ENCODE results near the gene PHACTR3.
"Not testable (repeated sequence)": the region's sequence is repeated elsewhere in the genome, so short reads cannot be mapped to it uniquely, and the experiment has no call there.

The PHACTR3 gene

DNA sequence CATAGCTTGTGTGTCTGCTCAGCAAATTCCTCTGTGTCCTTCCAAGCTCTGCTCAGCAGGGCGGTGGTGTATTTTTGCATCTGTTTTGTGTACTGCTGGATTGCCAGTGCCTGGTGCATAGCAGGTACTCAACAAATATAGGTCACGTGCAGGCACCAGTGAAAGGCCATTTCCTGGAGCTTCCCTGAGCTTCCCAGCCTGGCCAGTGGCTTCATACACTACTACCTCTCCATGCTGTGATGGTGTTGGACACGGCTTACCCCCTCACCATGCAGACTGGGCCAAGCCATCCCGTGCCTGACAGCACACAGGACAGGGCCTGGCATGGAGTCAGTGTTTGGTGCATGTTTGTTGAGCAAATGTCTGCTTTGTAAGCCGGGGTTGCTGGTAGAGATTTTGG is 7.7 kb upstream of the PHACTR3 start:
- DNase-seq: no peak

DNA sequence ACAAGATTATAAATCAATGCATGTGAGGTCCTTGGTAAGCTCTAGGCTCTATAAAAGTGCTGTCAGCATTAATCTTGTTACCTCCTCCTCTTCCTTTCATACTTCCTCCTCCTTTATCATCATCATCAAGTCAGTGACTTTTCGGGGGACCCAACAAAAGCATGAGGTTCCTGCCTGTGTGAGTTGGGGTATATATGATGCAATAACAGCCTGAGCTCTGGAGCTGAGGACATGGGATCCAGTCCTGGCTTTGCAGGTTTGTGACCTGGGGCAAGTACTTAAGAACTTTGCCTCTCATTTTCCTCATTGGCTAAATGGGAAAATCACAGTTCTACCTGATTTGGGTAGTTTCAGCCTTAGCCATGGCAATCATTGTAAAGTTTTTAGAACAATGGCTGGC is 7.1 kb upstream of the PHACTR3 start:
- no peak for DNase-seq

DNA sequence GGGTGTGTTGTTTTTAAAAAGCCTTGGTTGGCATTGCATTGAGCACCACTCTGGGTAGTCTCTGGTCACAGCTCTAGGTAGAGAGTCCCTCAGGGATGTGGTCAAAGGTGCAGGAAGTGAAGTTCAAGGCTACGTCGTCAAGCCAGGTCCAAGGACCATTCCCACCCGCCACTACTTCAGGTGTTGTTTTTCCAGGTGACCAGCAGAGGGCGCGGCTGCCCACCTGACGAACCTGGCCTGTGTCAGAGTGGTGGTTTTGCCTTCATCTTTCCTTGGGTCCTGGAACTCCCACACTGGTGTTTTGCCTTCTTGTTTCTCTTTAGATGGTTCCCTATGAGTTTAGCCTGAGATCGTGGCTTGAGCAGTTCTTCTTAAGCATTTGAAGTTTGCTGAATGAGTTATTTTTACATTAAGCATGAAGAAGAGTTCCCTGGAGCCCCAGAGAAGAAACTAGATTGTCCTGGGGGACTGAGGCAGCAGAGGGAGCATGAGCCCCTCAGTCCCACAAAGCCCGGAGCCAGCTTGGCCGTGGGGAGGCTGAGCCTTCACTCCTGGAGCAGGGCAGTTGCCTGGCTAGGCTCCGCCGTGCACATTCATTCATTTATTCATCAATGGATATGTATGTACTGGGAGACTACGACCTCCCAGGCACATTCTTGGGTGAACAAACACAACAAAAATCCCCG is 5.6 kb upstream of the PHACTR3 start:
- peak; percentile 33 for DNase-seq

DNA sequence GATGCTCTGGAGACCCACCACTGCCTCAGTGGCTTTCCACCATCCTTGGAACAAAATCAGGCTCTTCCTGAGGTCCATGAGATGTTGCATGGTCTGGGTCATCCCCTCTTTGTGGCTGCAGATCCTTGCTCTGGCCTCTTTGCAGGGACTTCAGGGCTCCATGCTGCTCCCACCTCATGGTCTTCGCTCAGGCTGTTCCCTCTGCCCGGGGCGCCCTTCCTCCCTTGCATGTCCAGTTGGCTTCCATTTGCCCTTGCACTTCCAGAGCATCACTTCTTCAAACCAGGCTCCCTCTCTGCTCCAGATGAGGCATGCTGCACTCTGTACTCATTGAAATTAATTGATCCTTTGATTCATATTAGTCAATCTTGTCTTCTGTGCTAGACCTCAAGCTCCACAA is 4.4 kb upstream of the PHACTR3 start:
- no peak for DNase-seq

DNA sequence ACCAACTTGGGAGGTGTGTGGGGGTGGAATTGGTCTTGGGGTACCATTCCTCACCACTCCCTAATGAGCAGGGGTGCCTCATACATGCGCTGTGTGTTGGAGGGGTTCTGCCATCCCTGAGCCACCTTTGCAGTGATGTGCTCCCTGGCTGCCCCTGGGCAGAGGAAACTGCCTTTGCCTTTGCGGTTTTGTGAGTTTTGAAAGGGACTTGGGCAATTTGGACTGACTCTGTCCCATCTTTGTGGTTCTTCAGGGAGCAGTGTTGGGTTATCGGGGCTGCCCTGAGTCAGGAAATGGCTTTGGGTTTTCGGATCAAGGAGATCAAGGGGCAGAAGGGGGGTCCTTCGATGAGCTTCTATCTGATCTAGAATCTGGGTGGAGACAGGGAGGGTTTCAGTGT is 3.9 kb upstream of the PHACTR3 start:
- no peak for DNase-seq

DNA sequence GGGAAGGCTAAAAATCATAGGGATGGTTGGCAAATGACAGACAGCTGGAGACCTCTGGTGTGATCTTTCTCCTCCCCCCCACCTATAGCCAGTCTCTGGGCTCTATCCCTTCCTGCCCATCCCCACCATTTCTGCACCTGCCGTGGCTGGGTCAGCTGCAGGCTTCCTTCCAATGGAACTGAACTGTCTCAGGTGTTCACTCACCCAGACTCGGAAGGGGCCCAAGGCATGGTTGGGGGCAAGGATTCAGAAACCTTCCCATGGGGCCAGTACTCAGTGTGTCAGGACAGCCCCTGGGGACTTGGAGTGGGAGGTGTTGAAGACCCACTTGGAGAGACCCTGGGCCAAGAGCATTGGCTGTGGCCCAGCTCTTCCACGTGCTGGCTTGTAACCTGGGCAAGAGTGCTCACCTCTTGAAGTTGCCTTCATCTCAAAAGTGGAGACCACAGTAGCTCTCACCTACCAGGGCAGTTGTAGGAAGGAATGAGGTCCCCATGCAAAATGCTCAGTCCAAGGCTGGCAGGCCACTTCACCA is 1.7 kb upstream of the PHACTR3 start:
- no peak for DNase-seq

DNA sequence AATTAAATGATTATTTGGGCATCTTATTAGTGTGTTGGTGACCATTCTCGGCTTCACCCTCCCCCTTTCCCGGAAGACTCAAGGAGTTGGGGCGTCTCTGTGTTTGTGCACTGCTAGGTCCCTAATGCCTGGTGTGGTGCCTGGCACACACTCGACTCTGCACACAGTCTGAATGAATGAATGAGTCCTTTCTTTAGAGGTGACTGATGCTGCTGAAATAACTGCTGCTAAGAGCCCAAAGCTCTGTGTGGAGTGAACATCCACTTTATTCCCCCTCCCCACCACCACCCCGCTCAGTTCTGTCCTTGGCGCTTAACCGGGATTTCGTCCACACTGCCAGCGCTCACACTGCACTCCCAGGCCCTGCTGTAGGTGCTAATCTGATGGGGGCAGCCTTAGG is 1.2 kb upstream of the PHACTR3 start:
- no peak for DNase-seq

DNA sequence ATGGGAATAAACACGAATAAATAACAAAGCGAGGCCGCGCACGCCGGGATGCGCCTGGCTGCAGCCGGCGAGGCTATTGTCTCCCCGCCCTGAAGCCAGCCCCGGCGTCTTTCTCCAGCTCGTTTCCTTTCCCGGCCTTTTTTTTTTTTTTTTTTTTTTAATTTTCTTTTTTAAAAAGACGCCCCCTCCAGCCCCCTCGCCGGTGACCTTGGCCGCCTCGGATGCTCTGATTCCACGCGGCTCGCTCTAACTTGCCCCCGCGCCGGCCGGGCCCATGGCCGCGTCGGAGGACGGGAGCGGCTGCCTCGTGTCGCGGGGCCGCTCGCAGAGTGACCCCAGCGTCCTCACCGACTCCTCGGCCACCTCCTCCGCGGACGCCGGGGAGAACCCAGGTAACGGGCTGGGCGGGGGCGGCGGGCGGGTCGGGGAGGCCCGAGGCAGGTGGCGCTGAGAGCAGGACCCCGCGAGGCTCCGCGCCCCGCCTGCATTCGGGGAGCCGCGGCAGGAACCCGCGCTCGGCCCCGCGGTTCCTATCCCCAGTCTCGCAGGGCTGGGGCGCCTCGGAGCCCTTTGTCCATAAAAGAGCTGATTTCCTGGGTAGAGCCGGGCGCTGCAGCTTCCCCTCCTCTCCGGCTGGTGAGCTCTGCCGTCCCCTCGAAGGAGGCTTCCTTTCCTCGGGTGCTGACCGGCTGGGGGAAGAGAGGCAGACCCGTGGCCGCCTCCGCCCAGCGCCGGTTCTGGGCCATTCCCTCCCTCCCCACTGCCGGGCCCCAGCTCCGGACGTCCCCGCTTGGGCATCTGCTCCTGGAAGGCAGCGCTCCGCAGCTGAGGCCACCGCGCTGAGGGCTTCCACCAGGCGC is 631 bp downstream of the PHACTR3 start:
- DNase-seq: no peak

DNA sequence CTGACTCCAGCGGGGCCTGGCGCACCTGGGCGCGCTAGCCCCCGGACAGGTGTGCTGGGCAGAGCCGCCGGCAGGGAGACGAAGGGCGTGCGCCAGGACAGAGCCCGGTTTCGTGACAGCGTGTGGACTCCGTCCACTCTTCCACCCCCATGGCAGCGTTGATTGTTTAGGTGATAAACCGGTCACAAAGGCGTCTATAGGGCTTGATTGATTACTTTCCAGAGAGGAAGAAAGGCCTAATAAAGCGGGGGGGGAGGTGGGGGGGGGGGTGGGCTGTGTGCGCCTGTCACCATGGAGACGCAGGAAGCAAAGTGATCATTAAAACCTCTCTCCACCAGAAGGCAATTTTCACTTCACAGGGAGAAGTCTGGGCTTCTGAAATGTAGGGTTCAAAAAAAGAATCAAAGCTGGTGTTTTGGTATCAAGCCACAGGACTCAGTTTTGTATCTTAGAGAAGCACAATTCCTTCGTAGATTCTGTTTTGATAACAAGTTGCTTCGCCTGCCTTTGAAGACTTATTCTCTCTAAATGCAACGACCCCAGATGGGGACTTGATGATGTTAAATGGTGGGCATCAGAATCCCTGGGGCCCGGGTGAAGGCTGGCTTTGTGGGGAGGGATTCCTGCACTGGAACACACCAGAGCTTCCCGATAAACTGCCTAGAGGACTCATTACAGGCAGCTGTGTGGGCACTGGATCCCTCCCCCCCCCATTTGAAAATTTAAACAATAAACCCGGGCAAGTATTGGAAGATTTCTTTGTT is 1.4 kb downstream of the PHACTR3 start:
- DNase-seq: no peak

DNA sequence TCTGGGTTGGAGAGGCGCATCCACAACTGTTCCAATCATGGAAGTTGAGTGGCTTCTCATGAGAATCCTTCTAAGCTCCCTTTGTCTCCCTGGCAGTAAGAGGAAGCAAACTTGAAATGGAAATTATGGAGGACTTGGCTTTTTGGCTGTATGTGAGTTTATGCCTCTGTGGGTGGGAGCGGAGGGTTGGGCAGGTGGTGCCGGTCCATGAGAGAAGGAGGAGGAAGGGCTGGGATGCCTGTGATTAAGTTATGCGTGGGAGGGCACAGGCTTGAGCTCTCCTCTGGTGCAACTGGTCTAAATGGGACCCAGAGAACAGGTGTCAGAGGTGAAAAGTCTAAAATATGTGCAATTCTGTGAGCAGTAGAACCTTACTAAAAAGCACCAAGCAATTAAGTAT is 2.2 kb downstream of the PHACTR3 start:
- DNase-seq: no peak

DNA sequence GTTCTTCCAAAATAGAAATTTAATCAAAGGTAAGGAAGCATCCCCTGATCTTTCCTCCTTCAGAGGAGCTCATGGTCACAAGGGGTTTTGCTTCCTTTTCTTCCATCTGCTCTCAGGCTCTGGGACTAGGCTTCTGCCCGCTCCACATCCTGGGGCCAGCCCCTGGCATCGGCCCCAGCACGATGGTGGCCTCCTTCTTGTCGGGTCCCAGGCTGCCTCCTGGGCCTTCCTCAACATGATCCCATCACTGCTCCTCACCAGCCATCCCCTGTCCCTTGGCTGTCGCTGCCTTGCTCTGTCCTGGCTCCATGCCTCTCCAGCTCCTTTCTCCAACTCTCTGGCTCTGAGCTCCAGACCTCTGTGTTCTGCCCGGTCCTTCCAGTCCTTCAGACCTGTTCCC is 4.1 kb downstream of the PHACTR3 start:
- DNase-seq: no peak

DNA sequence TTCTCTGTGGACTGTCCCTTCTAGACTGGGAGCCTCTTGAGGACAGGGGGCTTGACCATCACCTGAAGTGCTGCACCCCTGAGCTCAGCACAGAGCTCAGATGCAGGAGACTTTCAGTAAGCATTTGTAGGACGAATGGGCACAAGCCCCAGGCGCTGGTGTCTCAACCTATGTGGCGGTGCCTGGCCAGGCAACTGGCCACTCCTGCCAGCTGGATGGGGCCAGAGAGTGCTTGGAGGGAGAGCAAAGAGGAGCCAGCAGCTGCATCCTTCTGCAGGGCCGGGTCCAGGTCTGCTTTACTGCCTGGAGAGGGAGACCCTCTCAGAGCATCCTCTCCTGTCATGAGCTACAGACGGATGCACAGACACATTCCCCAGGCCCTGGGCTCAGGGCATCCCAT is 4.5 kb downstream of the PHACTR3 start:
- no peak for DNase-seq

DNA sequence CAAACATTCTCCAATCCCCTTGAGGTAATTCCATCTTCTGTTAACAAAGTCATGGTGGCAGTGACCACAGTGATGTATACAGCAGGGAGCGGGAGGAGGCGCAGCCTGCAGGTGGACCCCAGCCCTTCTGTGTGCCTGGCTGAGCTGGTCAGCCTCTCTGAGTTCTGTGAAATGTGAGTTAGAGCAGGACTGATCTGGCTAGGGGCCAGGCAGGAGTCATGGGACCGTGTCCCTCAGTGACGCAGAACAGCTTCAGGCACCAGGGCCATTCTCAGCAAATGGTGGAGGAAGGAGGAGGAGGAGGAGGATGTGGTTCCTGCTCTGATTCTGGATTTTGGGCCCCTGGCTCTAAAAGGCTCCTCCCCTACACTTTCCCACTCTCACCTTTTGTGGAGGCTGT is 6.9 kb downstream of the PHACTR3 start:
- no peak for DNase-seq

DNA sequence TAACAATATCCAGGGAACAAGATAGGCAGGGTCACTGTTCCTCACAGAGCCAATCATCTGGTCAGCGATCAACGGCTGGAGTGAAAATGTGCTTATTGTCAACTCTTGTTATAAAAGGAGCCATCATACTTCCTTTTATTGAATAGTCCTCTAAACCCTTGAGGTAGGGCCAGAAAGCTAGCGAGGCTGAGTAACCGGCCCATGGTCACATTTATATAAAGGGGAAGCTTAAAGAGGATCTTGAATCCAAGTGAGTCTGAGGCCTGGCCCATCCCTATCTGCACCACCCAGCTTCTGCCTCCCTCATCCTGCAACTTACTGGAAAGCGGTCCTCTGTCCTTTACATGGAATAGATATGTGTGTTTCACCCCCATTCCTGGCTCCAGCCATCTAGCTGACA is 9.5 kb downstream of the PHACTR3 start:
- DNase-seq: no peak

DNA sequence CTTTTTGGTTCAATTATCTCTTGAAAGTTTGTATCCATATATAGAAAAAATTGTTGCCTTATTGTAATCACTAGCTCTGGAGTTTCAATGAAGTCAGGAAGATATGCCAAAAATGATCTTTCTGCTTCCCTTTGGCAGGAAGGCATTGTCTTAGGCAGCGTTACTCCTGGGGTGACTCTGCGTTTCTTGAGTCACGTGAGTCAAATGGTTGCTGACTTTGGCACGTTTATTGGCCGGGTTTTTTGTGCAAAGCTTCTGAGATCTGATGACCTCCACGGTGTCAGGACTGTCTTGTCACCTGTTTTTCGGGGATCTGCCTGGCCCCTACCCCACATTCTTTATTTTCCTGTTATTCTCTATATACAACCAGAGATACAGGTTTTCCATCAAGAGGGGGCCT is 10.4 kb downstream of the PHACTR3 start:
- no peak for DNase-seq

DNA sequence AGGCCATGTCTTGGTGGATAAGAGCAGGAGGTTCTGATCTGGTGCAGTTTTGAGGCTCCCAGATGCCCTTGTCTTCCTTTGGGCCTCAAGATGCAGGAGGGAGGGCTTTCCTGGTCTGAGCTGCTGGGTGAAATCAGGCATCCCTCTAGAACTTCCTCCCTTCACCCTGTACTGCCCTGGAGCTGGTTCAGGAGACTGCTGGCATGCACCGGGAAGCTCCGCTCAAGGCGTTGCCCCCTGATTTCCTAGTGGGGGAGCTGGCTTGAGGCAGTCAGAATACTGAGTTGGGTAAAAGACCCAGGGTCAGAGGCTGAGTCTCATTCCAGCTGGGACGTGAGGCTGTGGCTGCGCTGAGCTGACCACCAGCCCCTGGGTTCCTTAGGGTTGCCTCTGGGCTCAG is 12.0 kb downstream of the PHACTR3 start:
- DNase-seq: no peak

DNA sequence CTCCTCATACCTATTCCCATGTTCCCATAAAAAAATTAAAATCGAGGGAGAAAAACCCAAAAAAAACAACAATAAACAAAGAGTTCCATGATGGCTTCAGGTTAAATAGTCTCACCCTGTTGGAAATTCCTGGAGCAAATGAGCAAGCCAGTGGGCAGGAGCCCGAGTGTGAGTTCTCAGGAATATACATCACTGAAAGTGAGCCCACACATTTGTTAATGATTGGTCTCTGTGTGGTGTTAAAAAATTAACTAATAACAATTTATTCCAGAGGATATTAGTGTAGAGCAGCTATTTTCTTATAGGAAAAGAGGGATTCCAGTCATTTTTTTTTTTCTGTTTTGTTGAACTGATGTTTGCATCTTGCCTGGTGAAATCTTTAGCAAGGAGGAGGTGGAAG is 12.9 kb downstream of the PHACTR3 start:
- DNase-seq: no peak

DNA sequence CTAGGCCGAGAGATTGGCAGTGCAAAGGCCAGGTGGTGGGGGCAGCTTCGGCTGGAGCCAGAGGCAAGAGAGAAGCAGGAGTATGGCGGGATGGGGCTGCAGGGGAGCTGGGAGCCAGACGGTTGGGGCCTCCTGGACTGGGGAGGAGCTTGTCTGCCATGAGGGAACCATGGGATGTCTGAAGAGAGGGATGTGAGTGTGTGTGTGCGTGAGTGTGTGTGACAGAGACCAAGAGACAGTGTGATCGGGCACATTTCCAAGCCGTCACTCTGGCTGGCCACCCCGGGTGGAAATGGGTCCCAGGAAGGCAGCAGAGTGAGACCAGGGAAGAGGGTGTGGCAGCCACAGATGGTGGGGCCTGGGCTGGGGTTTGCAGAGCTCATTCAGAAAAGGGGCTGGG is 13.8 kb downstream of the PHACTR3 start:
- no peak for DNase-seq

DNA sequence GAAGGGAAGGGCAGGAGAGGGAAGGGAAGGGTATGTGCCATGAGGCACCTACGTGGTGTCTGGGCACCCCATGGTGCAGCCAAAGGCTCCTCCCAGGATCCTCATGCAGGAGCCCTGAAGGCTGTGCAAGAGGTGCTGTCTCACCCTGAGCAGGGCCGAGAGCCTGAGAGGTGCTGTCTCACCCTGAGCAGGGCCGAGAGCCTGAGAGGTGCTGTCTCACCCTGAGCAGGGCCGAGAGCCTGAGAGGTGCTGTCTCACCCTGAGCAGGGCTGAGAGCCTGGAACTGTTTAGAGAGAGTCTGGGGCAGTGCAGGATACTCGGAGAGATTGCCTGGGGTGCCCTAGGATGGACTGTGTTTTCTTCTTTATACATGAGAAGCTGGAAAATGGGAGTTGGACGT is 14.2 kb downstream of the PHACTR3 start:
- DNase-seq: not testable (repeated sequence)

DNA sequence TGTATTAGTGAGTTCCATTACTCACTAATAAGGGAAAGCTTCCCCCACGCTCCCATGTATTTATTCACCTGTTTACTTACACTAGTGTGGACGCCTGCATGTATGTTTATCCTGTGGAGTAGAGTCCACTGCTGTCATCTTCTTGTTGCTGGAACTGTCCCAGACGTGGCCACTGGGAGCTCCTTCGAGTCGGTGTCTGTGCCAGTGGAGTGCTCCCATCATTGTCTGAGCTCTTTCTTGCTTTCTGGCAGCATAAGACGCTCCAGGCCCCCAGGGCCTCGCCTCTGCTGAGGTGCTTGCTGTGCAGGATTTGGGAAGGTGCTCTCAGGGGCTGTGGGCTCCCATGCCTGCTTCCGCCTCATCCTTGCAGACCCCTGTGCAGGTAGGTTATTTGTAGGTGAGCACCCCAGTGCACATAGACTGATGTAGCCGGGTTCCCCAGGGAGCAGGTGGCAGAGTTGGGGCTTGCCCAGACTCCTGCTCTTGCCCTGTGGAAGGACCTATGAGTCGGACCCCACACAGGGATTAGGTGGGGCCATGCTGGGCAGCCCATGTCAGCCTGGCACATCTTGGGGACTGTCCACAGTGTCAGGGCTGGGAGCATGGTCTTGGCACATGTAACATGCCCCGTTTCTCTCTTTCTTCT is 16.6 kb downstream of the PHACTR3 start:
- no peak for DNase-seq

DNA sequence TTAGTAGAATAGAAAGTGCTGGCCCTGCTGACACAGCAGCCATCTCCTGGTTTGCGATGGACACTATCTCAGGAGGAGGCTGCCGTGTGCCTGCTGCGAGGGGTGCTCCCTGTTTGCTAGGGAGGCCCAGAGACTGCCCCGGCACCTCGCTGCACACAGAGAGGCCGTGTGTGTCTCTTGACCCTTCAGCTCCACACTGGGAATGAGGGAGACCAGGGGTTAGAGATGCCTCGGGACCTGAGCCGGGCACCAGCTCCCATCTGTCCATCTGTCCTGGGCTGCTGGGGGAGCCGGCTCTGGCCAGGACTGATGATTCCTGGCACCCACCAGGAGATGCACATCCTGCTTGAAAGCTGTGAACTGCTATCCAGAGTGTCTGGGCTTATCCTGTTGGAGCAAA is 18.2 kb downstream of the PHACTR3 start:
- DNase-seq: no peak

DNA sequence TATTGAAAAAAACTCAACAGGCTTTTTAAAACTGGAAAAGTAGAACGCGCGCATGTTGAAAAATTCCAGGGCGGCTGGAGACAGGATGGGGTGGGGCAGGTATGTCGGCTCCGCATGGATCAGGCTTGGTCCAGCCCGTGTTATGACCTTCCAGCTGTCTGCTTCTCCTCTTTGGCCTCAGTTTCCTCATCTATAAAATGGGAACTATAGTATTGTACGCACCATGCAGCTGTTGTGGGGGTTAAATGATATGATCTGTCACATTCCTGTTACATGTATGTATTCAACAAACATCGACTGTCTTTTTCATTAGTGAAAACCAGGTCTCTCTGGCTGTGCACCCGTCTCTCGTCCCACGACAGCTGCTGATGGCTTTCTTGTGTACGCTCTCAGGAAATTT is 18.8 kb downstream of the PHACTR3 start:
- DNase-seq: no peak

DNA sequence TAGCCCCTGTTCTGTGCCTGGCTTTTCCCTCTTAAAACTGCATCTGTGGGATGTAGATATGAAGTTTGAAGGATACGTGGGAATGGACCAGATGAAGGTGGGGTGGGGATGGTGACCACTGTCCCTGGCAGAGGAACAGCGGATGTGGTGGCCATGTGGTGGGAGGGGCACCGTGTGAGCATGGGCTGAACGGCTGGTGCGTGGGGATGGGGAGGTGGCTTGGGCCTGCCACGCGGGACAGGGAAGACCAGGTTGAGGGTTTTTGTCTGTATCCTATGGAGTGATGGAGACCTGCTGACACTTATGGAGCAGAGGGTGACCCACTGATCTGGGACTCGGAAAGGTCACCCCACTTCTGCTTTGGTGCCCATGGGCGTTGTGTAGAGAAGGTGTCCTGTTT is 19.2 kb downstream of the PHACTR3 start:
- DNase-seq: no peak
